ENCODE data around the gene TTC24. TPM values are rescaled to one million over a fixed set of nuclear protein-coding genes. Genes with fewer than 3 reads are reported as not detected.
"Not testable (repeated sequence)": the region's sequence is repeated elsewhere in the genome, so short reads cannot be mapped to it uniquely, and the experiment has no call there.

TTC24 gene
- total RNA-seq, 2 donors from 2014 or later: 4.5 to 6.8 TPM

GRCh38 chr1:156610072-156610471 lies 30.5 kb downstream of the TTC24 start:
- not testable (repeated sequence) for H3K9me3 Mint-ChIP-seq; H3K36me3 Mint-ChIP-seq; DNase-seq (ENCODE audit: low spot score in 2 of 2); ATAC-seq; H3K27ac Mint-ChIP-seq

DNA sequence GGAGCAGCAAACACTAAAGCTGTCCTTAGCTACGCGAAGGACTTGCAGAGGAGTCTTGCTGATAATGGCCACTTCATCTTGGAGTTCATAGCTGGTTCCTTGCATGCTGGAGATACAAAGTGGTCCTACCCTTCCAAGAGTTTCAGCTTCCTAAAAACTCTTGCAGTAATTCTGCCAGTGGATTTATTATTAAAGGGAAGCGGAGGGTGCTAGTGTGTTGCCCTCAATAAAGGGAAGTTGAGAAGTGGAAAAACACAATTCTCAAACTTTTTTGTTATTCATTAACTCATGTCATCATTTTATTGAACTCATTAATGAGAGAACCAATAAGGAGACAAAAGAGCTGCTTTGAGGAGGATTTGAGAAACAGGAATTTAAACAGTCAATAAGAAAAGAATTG lies 33.1 kb downstream of the TTC24 start:
- ATAC-seq: no peak
- DNase-seq (ENCODE audit: low spot score in 2 of 2): no peak
- Mint-ChIP-seq H3K27ac (no peak overlapping the region), H3K9me3 (no peaks in the 10 kb centered on the region), H3K36me3 (no peaks in the 10 kb centered on the region)

DNA sequence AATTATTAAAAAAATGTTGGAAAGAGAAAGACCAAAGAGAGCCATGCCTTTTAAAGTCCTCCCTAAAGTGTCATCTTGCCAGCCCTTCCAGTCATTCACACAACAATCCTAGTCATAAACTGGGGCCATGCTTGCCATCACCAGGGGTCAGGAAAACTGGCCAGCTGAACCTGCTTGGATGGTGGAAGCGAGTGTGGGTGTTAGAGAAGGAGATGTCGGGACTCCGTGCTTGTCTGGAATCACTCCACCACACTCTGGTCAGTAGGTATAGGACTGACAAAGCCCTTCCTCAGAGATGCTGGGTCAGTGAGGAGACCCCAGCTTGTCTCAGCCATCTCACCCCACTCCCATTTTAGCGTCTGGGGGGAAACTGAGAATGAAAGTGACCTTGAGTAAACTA lies 36.4 kb downstream of the TTC24 start:
- ATAC-seq: no peak
- DNase-seq (ENCODE audit: low spot score in 2 of 2): no peak
- no peaks in the 10 kb centered on the region for H3K9me3 Mint-ChIP-seq
- H3K27ac Mint-ChIP-seq: no peak overlapping the region
- H3K36me3 Mint-ChIP-seq: no peaks in the 10 kb centered on the region

DNA sequence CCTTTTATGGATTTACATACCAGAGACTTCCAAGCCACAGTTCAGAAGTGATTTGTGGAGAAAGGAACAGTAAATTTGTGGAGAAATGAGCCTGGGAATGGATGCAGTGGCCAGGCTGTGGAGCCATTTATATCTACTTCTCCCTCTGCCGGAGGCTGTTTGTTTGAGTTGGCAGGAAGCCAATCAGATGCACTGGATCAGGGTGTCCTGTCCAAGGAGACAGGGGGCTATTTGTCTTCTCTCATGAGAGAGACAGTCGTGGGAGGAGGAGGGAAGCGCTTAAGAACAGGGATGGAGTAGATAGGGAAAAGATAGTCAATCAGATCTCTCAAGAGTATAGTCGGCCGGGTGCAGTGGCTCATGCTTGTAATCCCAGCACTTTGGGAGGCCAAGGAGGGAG lies 36.9 kb downstream of the TTC24 start:
- H3K27ac Mint-ChIP-seq: no peak overlapping the region
- H3K36me3 Mint-ChIP-seq: no peaks in the 10 kb centered on the region
- DNase-seq (ENCODE audit: low spot score in 2 of 2): no peak
- no peak for ATAC-seq
- no peaks in the 10 kb centered on the region for H3K9me3 Mint-ChIP-seq

- Mint-ChIP-seq H3K36me3 (no peaks in the 10 kb centered on the region), H3K9me3 (no peaks in the 10 kb centered on the region), H3K27ac (no peak within 1 kb of the TSS)
- ATAC-seq: peak in 1 of 2 donors; percentile 50
- no peak for DNase-seq (ENCODE audit: low spot score in 2 of 2)
These were observed 39.5 kb downstream of the TTC24 start, which contains the start of gene HAPLN2 for GRCh38 chr1:156618853-156619581. Gene HAPLN2, plus strand, starts transcription at chr1:156619415. Its CDS starts 4,076 bp downstream, at chr1:156623491.

- no peak overlapping the region for H3K27ac Mint-ChIP-seq
- DNase-seq (ENCODE audit: low spot score in 2 of 2) (no peak), ATAC-seq (no peak)
- H3K9me3 Mint-ChIP-seq: no peaks in the 10 kb centered on the region
- H3K36me3 Mint-ChIP-seq: no peaks in the 10 kb centered on the region
These were observed 40.0 kb downstream of the TTC24 start for GRCh38 chr1:156619582-156619955.

DNA sequence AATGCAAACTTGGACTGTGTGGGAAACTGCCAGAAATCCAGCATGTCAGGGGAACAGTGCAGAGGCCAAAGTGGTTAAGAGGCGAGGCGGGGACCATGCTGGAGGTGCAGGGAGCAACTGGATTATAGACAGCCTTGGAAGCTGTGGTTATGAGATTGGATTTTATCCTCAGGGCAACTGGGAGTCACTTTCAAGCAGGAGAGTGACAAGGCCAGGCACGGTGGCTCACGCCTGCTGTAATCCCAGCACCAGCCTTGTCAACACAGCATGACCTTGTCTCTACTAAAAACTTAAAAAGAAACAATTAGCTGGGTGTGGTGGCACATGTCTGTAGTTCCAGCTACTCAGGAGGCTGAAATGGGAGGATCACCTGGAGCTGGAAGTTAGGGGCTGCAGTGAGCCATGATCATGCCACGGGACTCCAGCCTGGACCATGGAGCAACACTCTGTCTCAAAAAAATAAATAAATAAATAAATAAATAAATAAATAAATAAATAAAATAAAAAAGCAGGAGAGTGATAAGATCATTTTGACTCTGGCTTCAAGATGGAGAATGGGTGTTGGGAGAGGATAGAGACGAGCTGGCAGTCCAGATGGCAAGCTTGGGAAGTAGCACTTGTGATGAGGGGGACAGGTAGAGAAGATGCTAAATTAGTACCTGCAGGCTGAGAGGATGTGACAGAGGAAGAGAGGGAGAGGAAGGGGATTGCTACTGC lies 43.2 kb downstream of the TTC24 start:
- Mint-ChIP-seq H3K27ac (no peak overlapping the region), H3K36me3 (peaks cover 0 to 4% of the 10 kb centered on the region in 2 donors), H3K9me3 (no peaks in the 10 kb centered on the region)
- no peak for ATAC-seq
- no peak for DNase-seq (ENCODE audit: low spot score in 2 of 2)

- H3K27ac Mint-ChIP-seq: no peak overlapping the region
- DNase-seq (ENCODE audit: low spot score in 2 of 2) (peak in 1 of 2 donors; percentile 61), ATAC-seq (peak; percentile 61 to 79)
- H3K36me3 Mint-ChIP-seq: peaks cover 0 to 4% of the 10 kb centered on the region in 2 donors
- no peaks in the 10 kb centered on the region for H3K9me3 Mint-ChIP-seq
These were observed 44.7 kb downstream of the TTC24 start for GRCh38 chr1:156623946-156624813.

- Mint-ChIP-seq H3K27ac (no peak overlapping the region), H3K36me3 (peaks cover 0 to 4% of the 10 kb centered on the region in 2 donors), H3K9me3 (no peaks in the 10 kb centered on the region)
- DNase-seq (ENCODE audit: low spot score in 2 of 2) (no peak), ATAC-seq (peak in 1 of 2 donors; percentile 25)
These were observed 45.4 kb downstream of the TTC24 start for GRCh38 chr1:156624814-156625435.

DNA sequence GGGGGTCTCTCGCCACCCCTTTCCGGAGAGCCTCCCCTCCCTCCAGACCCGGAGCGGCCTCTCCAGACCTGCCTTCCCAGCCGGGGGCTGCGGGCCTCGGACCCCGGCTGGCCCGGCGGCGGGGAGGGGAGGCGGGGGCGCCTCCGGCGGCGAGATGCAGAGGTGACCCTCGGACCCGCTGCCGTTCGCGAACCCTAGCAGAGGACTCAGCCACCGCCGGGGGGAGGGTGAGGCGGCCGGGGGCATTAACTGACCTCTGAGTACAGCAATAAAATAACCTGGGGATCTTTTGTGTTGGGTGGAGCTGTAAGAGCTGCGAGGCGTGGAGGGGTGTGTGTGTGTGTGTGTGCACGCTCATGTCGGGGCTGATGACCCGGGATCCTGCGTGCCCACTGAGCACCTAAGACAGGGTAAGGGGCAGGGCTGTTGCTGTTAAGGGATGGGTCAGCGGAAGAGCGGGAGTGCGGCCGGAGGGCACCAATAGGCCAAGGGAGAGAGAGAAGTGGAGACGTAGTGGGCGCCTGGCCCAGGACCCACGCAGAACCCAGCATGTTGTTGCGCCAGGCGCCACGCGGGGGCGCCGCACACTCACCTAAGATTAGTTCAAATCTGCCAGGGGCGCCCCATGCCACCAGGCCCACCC lies 46.0 kb downstream of the TTC24 start:
- Mint-ChIP-seq H3K36me3 (peaks cover 0 to 4% of the 10 kb centered on the region in 2 donors), H3K9me3 (no peaks in the 10 kb centered on the region), H3K27ac (no peak overlapping the region)
- peak; percentile 73 to 75 for ATAC-seq
- DNase-seq (ENCODE audit: low spot score in 2 of 2): peak in 1 of 2 donors; percentile 78

- no peak overlapping the region for H3K27ac Mint-ChIP-seq
- no peaks in the 10 kb centered on the region for H3K9me3 Mint-ChIP-seq
- ATAC-seq (no peak), DNase-seq (ENCODE audit: low spot score in 2 of 2) (no peak)
- peaks cover 0 to 4% of the 10 kb centered on the region in 2 donors for H3K36me3 Mint-ChIP-seq
These were observed 46.5 kb downstream of the TTC24 start for GRCh38 chr1:156626079-156626438.

DNA sequence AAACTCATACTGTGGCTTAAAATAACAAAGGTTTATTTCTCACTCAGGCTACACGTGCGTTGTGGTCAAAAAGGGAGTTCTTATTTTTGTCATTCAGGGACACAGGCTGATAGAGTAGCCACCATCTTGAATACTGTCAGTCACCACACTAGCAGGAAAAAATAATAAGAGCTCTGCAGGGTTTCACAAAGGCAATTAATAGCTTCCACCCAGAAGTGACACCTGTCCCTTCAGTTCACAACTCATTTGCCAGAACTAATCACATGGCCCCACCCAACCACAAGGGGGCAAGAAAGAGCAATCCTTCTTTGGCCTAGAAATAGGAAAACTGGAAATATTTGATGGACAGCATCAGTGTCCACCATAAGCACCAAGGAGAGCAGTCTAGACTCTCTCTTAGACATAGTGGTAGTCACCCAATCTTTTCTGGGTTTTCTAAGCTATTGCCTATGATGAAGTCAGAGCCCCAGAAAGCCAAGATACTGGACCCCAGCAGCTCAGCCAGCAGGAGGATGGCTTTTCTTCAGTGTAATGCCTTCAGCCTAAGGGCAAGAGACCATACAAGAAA lies 47.9 kb downstream of the TTC24 start:
- Mint-ChIP-seq H3K9me3 (no peaks in the 10 kb centered on the region), H3K27ac (no peak overlapping the region), H3K36me3 (peaks cover 0 to 4% of the 10 kb centered on the region in 2 donors)
- DNase-seq (ENCODE audit: low spot score in 2 of 2) (no peak), ATAC-seq (no peak)

GRCh38 chr1:156629823-156630449 lies 50.4 kb downstream of the TTC24 start:
- H3K27ac Mint-ChIP-seq: no peak overlapping the region
- peaks cover 0 to 4% of the 10 kb centered on the region in 2 donors for H3K36me3 Mint-ChIP-seq
- DNase-seq (ENCODE audit: low spot score in 2 of 2) (no peak), ATAC-seq (no peak)
- H3K9me3 Mint-ChIP-seq: no peaks in the 10 kb centered on the region

DNA sequence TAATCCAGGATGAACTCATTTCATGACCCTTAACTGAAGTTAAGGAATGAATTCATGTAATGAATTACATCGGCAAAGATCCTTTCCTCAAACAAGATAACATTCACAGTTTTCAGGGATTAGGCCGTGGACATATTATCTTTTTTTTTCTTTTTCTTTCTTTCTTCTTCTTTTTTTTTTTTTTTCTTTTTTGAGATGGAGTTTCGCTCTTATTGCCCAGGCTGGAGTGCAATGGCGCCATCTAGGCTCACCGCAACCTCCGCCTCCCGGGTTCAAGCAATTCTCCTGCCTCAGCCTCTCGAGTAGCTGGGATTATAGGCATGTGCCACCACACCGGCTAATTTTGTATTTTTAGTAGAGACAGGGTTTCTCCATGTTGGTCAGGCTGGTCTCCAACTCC lies 51.6 kb downstream of the TTC24 start:
- H3K9me3 Mint-ChIP-seq; DNase-seq (ENCODE audit: low spot score in 2 of 2); ATAC-seq: not testable (repeated sequence)

GRCh38 chr1:156632355-156632754 lies 52.8 kb downstream of the TTC24 start:
- no peak for DNase-seq (ENCODE audit: low spot score in 2 of 2)
- Mint-ChIP-seq H3K36me3 (no peaks in the 10 kb centered on the region), H3K27ac (peak overlapping the region in 1 of 2 donors; percentile 12), H3K9me3 (no peaks in the 10 kb centered on the region)
- ATAC-seq: no peak

More for the DNA sequence above, 51.6 kb downstream of the TTC24 start:
- not testable (repeated sequence) for H3K27ac Mint-ChIP-seq, H3K36me3 Mint-ChIP-seq

Measured in activated naive CD4-positive, alpha-beta T cell treated with anti-CD3 and anti-CD28 coated beads, Interleukin-2, amount 50 U/mL, for 72 hours (primary cell).